Neural crest cell (in vitro differentiated cells): Measurements from ENCODE around the gene PAPPA2. TPM values are rescaled to one million over a fixed set of nuclear protein-coding genes. Genes with fewer than 3 reads are reported as not detected.

Experiments
- DNase-seq: peaks from one replicate; pipeline ENCODE4 v3.0.0; 2021; ENCODE audit warnings: low read depth, mixed read lengths, low spot score
- H3K27ac Mint-ChIP-seq: one replicate; pipeline ENCODE4 v1.8.0; 2021; ENCODE audit warnings: mild to moderate bottlenecking, mixed read lengths; ENCODE audit not compliant: unreplicated experiment
- H3K27me3 Mint-ChIP-seq: 2 replicates; pipeline ENCODE4 v1.8.0; 2021; ENCODE audit warnings: low read depth, mild to moderate bottlenecking, mixed read lengths
- H3K36me3 Mint-ChIP-seq: 2 replicates; pipeline ENCODE4 v1.8.0; 2021; ENCODE audit warnings: low read depth, mild to moderate bottlenecking, mixed read lengths
- H3K4me1 Mint-ChIP-seq: 2 replicates; pipeline ENCODE4 v1.8.0; 2021; ENCODE audit warnings: mixed read lengths
- H3K4me3 Mint-ChIP-seq: one replicate; pipeline ENCODE4 v1.8.0; 2021; ENCODE audit warnings: mild to moderate bottlenecking, mixed read lengths
- H3K9me3 Mint-ChIP-seq: 2 replicates; pipeline ENCODE4 v1.8.0; 2021; ENCODE audit warnings: mixed read lengths
- CTCF ChIP-seq: fragments of 200-600 bp; sonication (generic); conservative IDR thresholded peaks from 2 replicates; pipeline ENCODE4 v1.5.0; 2021; ENCODE audit warnings: antibody characterized with exemption, mild to moderate bottlenecking
- total RNA-seq: library from RNA; stranded (reverse); gene quantifications from 2 replicates; pipeline ENCODE4 v1.2.1, GENCODE V29; 2021

The PAPPA2 gene
- total RNA-seq, 1 donor from 2014 or later: 0.79 TPM

GRCh38 chr1:176816232-176816631 is 353.3 kb downstream of the PAPPA2 start:
- no peak for TF ChIP-seq CTCF
- H3K4me3 Mint-ChIP-seq: no peak overlapping the region
- H3K27me3 Mint-ChIP-seq: no peaks in the 10 kb centered on the region
- no peaks in the 10 kb centered on the region for H3K9me3 Mint-ChIP-seq
- H3K4me1 Mint-ChIP-seq: peaks cover 12% of the 10 kb centered on the region
- no peak overlapping the region for H3K27ac Mint-ChIP-seq
- H3K36me3 Mint-ChIP-seq: no peaks in the 10 kb centered on the region
- DNase-seq: no peak

- Mint-ChIP-seq H3K36me3 (no peaks in the 10 kb centered on the region), H3K9me3 (no peaks in the 10 kb centered on the region), H3K27ac (no peak overlapping the region), H3K4me1 (no peaks in the 10 kb centered on the region), H3K4me3 (no peak overlapping the region), H3K27me3 (no peaks in the 10 kb centered on the region)
- no peak for DNase-seq
- no peak for TF ChIP-seq CTCF
Measured at GRCh38 chr1:176820391-176821031, 357.5 kb downstream of the PAPPA2 start.

GRCh38 chr1:176826265-176826664 is 363.3 kb downstream of the PAPPA2 start:
- no peaks in the 10 kb centered on the region for H3K27me3 Mint-ChIP-seq
- no peak for TF ChIP-seq CTCF
- no peak overlapping the region for H3K27ac Mint-ChIP-seq

GRCh38 chr1:176829261-176829660 is 366.3 kb downstream of the PAPPA2 start:
- no peak overlapping the region for H3K27ac Mint-ChIP-seq
- no peaks in the 10 kb centered on the region for H3K36me3 Mint-ChIP-seq
- no peaks in the 10 kb centered on the region for H3K9me3 Mint-ChIP-seq
- H3K4me3 Mint-ChIP-seq: no peak overlapping the region
- no peak for TF ChIP-seq CTCF
- no peak for DNase-seq
- no peaks in the 10 kb centered on the region for H3K4me1 Mint-ChIP-seq
- H3K27me3 Mint-ChIP-seq: no peaks in the 10 kb centered on the region

More at GRCh38 chr1:176826265-176826664, 363.3 kb downstream of the PAPPA2 start:
- DNase-seq: no peak
- Mint-ChIP-seq H3K36me3 (no peaks in the 10 kb centered on the region), H3K9me3 (no peaks in the 10 kb centered on the region), H3K4me3 (no peak overlapping the region), H3K4me1 (no peaks in the 10 kb centered on the region)

GRCh38 chr1:176831150-176831549 is 368.2 kb downstream of the PAPPA2 start:
- Mint-ChIP-seq H3K27me3 (no peaks in the 10 kb centered on the region), H3K4me3 (no peak overlapping the region), H3K27ac (no peak overlapping the region), H3K9me3 (no peaks in the 10 kb centered on the region), H3K36me3 (no peaks in the 10 kb centered on the region), H3K4me1 (no peaks in the 10 kb centered on the region)
- TF ChIP-seq CTCF: no peak
- DNase-seq: no peak
